Stimulated activated CD4-positive, alpha-beta T cell treated with anti-CD3 and anti-CD28 coated beads, TNF-alpha, amount 100 ng/mL, for 1 hour (primary cell): Measurements from ENCODE around the gene LRRFIP2.

ENCODE experiments used
- DNase-seq, 3 donors: peaks; one replicate each; pipeline ENCODE4 v3.0.0-alpha.2; 2020; ENCODE audit warnings: low read depth in 3 of 3, low spot score in 1 of 3

Gene LRRFIP2

DNA sequence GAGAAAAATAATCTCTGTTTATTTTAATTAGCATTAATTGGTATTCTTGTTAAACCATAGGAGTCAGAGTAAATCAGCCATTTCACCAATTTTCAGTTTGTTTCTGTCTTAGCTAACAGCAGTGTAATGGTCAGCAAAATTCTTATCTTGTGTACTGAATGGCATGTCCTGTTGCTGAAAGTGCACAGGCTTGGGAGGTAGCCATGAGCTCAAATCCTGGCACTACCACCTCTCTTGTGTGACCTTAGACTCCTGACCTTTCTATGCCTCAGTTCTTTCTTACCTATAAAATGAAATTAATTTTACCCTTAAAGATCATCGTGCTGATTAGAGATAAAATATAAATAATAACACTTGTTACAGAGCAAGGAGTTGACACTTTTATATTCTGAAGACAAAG is 145.3 kb downstream of the LRRFIP2 start:
- DNase-seq, result no peak

DNA sequence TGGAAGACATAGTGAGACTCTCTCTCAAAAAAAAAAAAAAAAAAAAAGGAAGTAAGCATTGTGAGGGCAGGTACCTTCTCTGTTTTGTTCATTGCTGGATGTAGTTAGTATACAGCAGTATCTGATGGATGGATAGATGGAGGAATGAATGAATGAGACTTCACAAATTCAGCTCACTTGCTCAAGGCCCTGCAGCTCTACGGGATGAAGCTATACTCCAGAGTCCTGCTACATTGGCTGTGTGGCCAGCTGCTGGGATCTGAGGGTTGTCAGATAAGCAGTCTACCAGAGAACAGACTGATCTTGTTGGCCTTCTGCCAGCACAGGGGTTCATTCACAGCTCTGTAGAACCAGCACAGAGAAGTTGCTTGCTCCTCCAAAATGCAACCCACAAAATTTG is 146.1 kb downstream of the LRRFIP2 start:
- DNase-seq, result no peak

DNA sequence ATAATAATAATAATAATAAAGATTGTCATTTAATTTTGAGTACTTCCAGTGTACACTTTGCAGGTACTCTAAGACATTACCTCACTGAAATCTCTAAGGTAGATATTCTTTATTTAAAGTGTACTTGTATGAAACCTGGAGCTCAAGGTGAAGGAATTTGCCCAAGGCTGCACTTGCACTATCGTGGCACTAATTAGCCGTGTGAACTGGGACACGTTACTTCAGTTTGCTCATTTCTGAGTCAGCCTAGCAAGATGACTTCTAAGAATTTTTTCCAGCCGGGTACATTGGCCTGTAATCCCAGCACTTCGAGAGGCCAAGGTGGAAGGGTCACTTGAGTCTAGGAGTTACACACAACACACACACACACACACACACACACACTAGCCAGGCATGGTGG is 147.5 kb downstream of the LRRFIP2 start:
- no peak for DNase-seq

DNA sequence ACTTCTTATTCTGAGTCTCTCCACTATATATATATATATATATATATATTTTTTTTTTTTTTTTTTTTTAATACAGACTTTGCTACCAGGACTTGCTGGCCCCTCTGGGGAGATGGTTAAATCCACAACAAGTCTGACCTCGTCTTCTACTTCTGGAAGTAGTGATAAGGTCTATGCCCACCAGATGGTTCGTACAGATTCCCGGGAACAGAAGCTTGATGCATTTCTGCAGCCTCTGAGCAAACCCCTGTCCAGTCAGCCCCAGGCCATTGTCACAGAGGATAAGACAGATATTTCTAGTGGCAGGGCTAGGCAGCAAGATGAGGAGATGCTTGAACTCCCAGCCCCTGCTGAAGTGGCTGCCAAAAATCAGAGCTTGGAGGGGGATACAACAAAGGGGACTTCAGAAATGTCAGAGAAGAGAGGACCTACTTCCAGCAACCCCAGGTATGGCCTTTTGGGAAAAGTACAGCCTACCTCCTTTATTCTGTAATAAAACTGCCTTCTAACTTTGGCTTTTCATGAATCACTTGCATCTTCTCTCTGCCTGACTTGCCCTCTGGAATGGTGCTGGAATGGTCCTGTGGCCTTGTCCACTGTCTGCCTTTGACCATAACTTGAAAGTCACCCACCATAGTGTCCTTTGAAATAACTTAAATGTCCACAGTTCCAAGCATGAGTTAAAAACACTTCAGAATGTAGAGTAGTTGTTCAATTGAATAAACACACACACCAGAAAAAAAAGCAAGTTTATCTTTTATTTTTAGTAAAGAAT is 148.6 kb downstream of the LRRFIP2 start:
- no peak for DNase-seq

DNA sequence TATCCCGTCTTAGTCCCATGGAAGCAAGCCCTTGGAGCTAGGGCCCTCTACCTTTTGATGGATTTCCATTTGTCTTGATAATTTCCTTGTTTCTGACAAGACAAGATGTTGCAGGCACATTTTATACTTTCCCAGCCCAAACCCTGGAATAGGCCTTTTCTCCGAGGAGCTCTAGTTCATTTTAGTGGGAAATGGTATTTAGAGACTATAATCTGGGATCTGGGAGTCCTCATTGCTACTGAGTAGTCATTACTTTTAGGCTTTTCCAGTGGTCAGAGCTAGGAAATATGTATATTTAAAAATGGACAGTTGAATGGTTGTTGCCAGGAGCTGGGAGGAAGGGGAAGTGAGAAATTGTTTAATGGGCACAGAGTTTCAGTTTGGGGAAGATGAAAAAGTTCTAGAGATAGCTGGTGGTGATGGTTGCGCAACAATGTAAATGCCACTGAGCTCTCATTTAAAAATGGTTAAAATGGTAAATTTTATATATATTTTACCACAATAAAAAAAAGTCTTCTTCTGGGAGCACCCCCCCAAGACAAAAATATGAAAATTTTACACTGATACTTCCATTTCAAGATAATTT is 149.5 kb downstream of the LRRFIP2 start:
- no peak for DNase-seq

DNA sequence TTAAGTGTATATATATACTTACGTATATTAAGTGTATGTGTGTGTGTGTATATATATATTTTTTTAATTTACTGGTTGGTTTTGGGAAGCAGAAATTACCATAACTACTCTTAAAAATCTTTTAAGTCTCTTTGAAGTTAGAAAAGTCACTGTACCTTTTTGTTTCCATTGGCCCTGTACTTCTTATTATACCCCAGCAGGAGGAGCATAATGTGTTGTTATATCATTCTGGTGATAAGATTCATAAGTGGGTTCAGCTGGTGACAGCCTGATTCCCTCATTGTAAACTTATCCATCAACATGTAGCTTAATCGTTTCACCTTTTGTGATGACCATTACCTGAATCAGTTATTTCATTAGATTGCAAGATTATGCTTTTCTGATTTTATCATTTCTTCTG is 150.3 kb downstream of the LRRFIP2 start:
- DNase-seq, result no peak

DNA sequence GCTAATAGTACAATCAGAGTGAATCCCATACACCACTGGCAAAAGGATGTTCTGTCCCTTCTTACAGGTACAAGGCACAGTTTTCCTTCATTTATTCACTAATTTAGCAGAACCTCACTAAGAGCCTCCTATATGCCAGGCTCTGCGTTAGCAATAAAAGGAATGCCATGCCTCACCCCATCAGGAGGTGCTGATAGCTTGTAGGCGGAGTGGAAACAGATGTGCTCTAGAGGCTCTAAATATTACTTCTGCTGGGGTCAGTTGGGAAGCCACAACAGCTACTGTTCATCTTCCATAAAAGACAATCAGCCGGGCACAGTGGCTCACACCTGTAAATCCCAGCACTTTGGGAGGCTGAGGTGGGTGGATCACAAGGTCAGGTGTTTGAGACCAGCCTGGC is 156.7 kb downstream of the LRRFIP2 start:
- no peak for DNase-seq

DNA sequence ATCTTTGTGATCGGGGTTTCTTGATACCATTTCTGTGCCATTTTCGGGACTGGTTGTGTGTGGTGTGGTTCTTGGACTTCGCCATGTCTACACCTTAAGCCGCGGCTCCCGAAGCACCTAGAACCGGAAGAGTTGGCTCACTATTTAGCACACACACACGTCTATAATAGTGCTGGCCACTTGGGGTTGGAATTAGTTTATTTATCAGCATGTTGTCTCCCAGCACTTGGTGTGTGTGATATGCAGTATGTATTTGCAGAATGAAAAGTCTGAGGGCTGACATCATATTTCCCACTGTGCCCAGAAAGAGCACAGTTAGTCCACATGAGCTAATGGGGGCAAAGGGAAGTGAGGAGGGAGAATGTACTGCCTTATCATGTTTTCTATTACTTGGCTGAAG is 157.5 kb downstream of the LRRFIP2 start:
- no peak for DNase-seq

DNA sequence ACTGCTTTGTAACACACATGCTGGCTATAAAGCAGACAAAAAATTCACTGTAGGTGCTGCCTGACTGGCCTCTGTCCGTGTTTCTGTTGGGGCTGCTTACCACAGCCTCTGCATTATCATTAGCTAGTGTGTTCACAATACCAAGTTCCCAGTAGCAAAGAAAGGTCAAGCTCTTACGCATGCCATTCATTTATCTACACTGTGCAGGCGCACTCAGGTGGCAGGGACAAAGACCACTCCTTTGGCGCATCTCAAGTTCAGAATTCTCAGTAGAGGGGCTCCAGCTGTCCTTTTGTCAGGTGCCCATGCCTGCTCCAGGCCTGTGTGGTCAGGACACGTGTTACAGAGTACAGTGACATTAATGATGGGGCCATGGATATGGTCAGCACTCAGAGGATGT is 158.7 kb downstream of the LRRFIP2 start:
- no peak for DNase-seq

DNA sequence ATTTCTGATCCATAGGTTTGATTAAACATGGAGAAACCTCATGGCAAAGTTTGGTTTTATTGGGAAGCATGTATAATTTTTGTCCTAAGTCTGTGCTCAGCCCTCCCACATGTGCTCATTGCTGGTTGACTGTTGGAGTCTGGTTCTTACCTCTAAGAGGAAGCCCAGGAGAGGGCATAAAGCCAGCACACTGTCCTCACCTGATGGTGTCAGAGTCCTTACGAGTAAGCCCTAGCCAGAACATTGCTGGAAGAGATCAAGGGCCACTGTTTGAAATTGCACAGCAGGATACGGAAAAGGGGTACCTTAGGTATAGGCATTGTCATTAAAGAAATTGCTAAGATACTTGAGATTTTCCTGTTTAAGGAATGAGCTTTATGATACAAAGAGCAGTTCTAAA is 159.8 kb downstream of the LRRFIP2 start:
- DNase-seq, result no peak
